Smooth muscle cell of bladder (primary cell): ENCODE data around the gene ZNF681. TPM values are rescaled to one million over a fixed set of nuclear protein-coding genes. Genes with fewer than 3 reads are reported as not detected.

Source experiments
- total RNA-seq: library from RNA; depleted of rRNA; stranded (reverse); fragments of >200 nt; gene quantifications from 2 replicates; pipeline ENCODE4 v1.2.3, GENCODE V29; 2014

The ZNF681 gene
- total RNA-seq, result 0.28 TPM in 2 replicates

GRCh38 chr19:23758187-23759074, at the start of gene ZNF681:
Gene ZNF681 (minus strand): TSS chr19:23758891. CDS start chr19:23758749, 142 bp downstream.

Other genes with a start within 250 kb of the ZNF681 start
- 3.3 and 3.5 TPM in 2 replicates for gene ZNF675, start 71.7 kb downstream of the ZNF681 start, total RNA-seq
- gene ZNF726, start 156.0 kb upstream of the ZNF681 start, total RNA-seq, result 0.46 and 0.85 TPM in 2 replicates